ENCODE data around the gene ACLY.

- TF ChIP-seq CTCF (conservative IDR thresholded peaks at IDR 0.05 in 1 of 2, IDR thresholded peaks at IDR 0.05 in 1 of 2; ENCODE audit: extremely low read depth in 1 of 2, insufficient read depth in 1 of 2, low read depth in 1 of 2, low read length in 2 of 2) (peak; percentile 45 to 56), EZH2 (IDR thresholded peaks at IDR 0.05; ENCODE audit: borderline replicate concordance, low read length) (no peak)
Observed at GRCh38 chr17:41930009-41930832, 11.5 kb upstream of the ACLY start, which contains the start of gene ODAD4.

All from mammary epithelial cell (primary cell).